HG03354 (cell line): Measurements from ENCODE around the gene ZCCHC8.
"Not testable (repeated sequence)": the region's sequence is repeated elsewhere in the genome, so short reads cannot be mapped to it uniquely, and the experiment has no call there.

Source experiments
- ATAC-seq: cut with Tn5 transposase; IDR thresholded peaks from one replicate; pipeline ENCODE4 v1.9.1; 2021; ENCODE audit warnings: mild to moderate bottlenecking; ENCODE audit not compliant: unreplicated experiment, poor library complexity, severe bottlenecking

The ZCCHC8 gene

DNA sequence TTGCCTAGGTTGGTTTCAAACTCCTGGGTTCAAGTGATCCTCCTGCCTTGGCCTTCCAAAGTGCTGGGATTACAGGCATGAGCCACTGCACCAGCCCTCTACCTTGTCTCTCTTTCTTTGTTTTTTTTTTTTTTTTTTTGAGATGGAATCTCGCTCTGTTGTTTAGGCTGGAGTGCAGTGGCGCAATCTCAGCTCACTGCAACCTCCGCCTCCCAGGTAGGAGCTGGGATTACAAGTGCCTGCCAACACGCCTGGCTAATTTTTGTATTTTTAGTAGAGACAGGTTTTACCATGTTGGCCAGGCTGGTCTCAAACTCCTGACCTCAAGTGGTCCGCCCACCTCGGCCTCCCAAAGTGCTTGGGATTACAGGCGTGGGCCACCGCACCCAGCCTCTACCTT is 61.9 kb downstream of the ZCCHC8 start:
- ATAC-seq, result not testable (repeated sequence)

GRCh38 chr12:122437656-122438121 is 63.0 kb downstream of the ZCCHC8 start:
- ATAC-seq, result no peak

DNA sequence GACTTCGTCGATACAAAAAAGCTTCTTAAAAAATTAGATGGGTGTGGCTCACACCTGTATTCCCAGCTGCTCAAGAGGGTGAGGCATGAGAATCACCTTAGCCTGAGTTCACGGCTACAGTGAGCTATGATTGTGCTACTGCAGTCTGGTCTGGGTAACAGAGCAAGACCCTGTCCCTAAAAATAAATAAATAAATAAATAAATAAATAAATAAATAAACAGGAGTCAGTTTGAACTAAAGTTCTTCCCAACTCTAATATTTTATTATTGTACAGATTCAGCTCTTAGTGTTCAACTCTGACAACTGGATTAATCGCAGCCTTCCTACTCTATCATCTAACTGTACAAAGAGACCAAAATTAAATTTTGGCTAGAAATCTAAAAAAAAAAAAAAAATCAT is 65.5 kb downstream of the ZCCHC8 start:
- no peak for ATAC-seq

DNA sequence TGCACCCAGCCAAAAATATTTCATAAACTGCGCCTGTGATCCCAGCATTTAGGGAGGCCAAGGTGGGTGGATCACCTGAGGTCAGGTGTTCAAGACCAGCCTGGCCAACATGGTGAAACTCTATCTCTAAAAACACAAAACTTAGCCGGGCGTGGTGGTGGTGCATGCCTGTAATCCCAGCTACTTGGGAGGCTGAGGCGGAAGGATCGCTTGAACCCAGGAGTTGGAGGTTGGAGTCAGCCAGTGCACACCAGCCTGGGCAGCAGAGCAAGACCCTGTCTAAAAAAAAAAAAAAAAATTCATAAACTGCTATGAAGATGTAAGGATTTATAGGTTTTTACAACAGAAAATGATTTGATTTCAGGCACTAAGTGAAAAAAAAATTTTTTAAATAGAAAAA is 71.7 kb downstream of the ZCCHC8 start:
- ATAC-seq, result not testable (repeated sequence)

GRCh38 chr12:122427403-122427802 is 73.3 kb downstream of the ZCCHC8 start:
- no peak for ATAC-seq

DNA sequence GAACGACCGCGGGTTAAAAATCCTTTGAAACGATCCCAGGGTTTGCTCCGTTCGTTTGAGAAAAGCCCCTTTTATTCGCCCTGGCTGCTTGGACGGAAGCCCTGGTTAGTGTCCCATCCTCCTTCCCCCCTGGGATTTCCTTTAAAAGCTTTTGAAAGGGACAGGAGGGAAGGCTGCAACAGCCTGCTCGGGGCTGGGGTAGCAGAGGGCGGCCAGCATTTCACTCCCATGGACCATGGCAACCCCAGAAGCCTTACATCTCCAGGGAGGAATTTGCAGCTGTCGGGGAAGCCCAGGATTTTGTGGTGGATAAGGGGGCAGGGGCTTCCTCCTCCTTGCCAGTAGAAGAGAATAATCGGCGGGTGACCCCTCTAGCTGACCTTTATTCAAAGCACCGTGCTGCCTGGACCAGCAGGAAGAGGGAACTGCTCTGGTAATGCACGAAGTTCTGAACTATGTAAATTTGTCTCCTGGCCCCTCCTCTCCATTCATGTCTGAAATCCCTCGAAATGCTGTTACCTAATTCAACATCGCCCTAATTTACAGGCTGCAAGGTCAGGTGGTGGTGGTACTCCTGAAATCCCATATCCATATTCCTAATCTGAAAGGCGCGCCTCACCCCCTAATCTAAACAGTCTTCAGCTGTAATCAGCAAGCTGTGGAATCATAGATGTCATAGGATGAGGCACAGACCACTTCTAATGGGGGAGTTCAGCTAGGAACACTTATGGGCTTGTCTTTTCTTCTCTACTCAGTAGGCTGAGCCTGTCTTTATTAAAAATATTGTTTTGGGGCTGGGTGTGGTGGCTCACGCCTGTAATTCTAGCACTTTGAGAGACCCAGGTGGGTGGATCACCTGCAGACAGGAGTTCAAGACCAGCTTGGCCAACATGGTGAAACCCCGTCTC is 77.2 kb downstream of the ZCCHC8 start:
- no peak for ATAC-seq

- ATAC-seq, result peak; percentile 9
These were observed 77.9 kb downstream of the ZCCHC8 start for GRCh38 chr12:122422730-122423257.

DNA sequence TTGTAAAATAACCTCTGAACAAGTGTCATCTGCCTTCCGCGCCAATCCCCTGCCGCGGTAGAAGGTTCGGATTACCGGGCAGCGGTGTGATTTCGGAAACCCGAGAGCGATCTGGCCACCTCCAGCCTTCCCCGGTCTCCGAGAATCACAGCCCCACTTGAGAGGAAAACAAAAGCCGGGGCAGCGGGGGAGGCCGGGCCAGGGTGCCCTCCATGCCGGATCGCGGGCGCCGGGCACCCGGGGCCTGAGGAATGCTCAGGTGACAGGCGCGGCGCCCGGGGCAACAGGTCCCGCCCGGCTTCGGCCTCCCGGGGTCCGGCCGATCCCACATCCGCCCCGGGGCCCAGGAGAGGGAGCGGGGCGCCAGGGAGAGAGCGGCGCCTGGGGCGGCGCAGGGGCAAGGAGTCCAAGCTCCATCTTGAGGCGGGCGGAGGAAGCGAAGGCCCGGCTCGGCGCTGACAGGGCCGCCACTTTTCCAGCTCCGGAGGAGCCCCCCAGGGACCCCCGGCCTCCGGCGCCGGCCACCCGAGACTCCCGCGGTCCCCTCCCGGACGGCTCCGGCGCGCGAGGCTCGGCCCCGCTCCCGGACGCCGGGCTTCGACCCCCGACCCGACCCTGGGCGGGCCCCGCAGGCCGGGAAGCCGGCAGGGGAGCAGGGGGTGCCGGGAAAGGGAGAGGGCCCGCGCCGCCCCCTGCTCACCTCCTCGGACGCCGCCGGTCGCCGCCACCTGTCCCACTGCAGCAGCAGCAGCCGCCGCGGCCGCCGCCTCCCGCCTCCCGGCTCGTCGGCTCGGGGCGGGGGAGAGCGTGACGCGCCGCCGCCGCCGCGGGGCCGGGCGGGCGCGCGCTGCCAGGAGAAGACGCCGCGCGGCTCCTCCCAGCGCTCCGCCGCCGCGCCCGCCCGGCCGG is 78.7 kb downstream of the ZCCHC8 start, which contains the start of gene CLIP1:
CLIP1 (minus strand) TSS at position 849 of the 909 bp plus-strand sequence. CDS start 42,217 bp downstream, outside the sequence.
- ATAC-seq, result peak; percentile 63
